Epidermal melanocyte (primary cell): ENCODE results near the gene GAA.
"Not testable (repeated sequence)": the region's sequence is repeated elsewhere in the genome, so short reads cannot be mapped to it uniquely, and the experiment has no call there.

Experiments
- DNase-seq: peaks from one replicate; pipeline ENCODE4 v3.0.0; 2011; ENCODE audit warnings: low spot score; ENCODE audit not compliant: insufficient read length

Gene GAA

GRCh38 chr17:80145076-80146075 is 44.0 kb downstream of the GAA start:
- DNase-seq: no peak

GRCh38 chr17:80146121-80147034 is 45.0 kb downstream of the GAA start:
- DNase-seq: peak; percentile 48

GRCh38 chr17:80147035-80147822 is 45.8 kb downstream of the GAA start, which contains the start of gene EIF4A3:
TSS of gene EIF4A3 (minus strand) at chr17:80147128. CDS start at chr17:80146961, 167 bp downstream.
- DNase-seq: peak; percentile 95

- DNase-seq: no peak
Observed at GRCh38 chr17:80151333-80151732, 50.0 kb downstream of the GAA start.

- DNase-seq: no peak
Observed at GRCh38 chr17:80152081-80152702, 50.8 kb downstream of the GAA start.

- DNase-seq: no peak
Observed at GRCh38 chr17:80153004-80153403, 51.6 kb downstream of the GAA start.

- DNase-seq: no peak
Observed at GRCh38 chr17:80154166-80154565, 52.8 kb downstream of the GAA start.

GRCh38 chr17:80155600-80155999 is 54.2 kb downstream of the GAA start:
- DNase-seq: not testable (repeated sequence)

- DNase-seq: no peak
Observed at GRCh38 chr17:80158846-80159245, 57.5 kb downstream of the GAA start.

GRCh38 chr17:80160536-80160935 is 59.2 kb downstream of the GAA start:
- no peak for DNase-seq

GRCh38 chr17:80163336-80163735 is 62.0 kb downstream of the GAA start:
- DNase-seq: no peak

- DNase-seq: no peak
Observed at GRCh38 chr17:80164185-80164584, 62.8 kb downstream of the GAA start.

GRCh38 chr17:80166446-80166845 is 65.1 kb downstream of the GAA start:
- DNase-seq: no peak

GRCh38 chr17:80168371-80168770 is 67.0 kb downstream of the GAA start:
- DNase-seq: no peak

GRCh38 chr17:80169107-80169506 is 67.7 kb downstream of the GAA start:
- DNase-seq: no peak
